ENCODE results near the gene ARHGEF7.

Gene ARHGEF7

GRCh38 chr13:111318386-111318785, 203.3 kb downstream of the ARHGEF7 start:
- H3K9me3 ChIP-seq (ENCODE audit: control insufficient read depth in 1 of 2, low read length in 2 of 2) = no peaks in the 10 kb centered on the region
- H3K27ac ChIP-seq (ENCODE audit: low read depth, low read length) = no peak overlapping the region
- no peaks in the 10 kb centered on the region for H3K4me1 ChIP-seq (ENCODE audit: control insufficient read depth in 1 of 2, insufficient read depth in 2 of 2, low read length in 2 of 2)
- no peaks in the 10 kb centered on the region for H3K36me3 ChIP-seq (ENCODE audit: control insufficient read depth in 1 of 2, insufficient read depth in 2 of 2, low read length in 2 of 2)
- H3K9ac ChIP-seq (ENCODE audit: low read depth in 1 of 2, low read length in 2 of 2) = no peak overlapping the region
- no peaks in the 10 kb centered on the region for H3K27me3 ChIP-seq (ENCODE audit: control insufficient read depth in 1 of 2, insufficient read depth in 2 of 2, low read length in 2 of 2)
- no peak overlapping the region for H3K4me3 ChIP-seq (ENCODE audit: low read depth in 1 of 2, low read length in 2 of 2)

DNA sequence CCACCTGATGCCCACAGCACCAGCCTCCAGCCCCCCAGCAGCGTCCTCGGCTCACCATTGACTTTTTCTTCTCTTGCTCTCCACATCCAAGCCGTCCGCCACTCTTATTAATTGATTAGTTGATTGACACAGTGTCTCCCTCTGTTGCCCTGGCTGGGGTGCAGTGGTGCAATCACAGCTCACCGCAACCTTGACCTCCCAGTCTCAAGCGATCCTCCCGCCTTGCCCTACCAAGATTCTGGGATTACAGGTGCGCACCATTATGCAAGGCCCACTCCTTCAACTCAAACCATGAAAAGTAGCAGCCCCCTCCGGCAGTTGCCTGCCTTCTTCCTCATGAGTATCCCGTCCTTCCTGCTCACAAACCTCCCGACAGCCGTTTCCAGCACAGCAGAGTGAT, 204.4 kb downstream of the ARHGEF7 start:
- H3K9ac ChIP-seq (ENCODE audit: low read depth in 1 of 2, low read length in 2 of 2) = no peak overlapping the region
- H3K36me3 ChIP-seq (ENCODE audit: control insufficient read depth in 1 of 2, insufficient read depth in 2 of 2, low read length in 2 of 2) = no peaks in the 10 kb centered on the region
- H3K4me1 ChIP-seq (ENCODE audit: control insufficient read depth in 1 of 2, insufficient read depth in 2 of 2, low read length in 2 of 2) = no peaks in the 10 kb centered on the region
- no peak overlapping the region for H3K4me3 ChIP-seq (ENCODE audit: low read depth in 1 of 2, low read length in 2 of 2)
- no peak overlapping the region for H3K27ac ChIP-seq (ENCODE audit: low read depth, low read length)
- H3K27me3 ChIP-seq (ENCODE audit: control insufficient read depth in 1 of 2, insufficient read depth in 2 of 2, low read length in 2 of 2) = no peaks in the 10 kb centered on the region
- H3K9me3 ChIP-seq (ENCODE audit: control insufficient read depth in 1 of 2, low read length in 2 of 2) = no peaks in the 10 kb centered on the region

GRCh38 chr13:111319998-111320911, 205.1 kb downstream of the ARHGEF7 start, which contains the start of gene TEX29:
TSS of gene TEX29 (plus strand) at chr13:111320642. CDS start at chr13:111320891, 249 bp downstream.
- Histone ChIP-seq H3K27ac (ENCODE audit: low read depth, low read length) (no peak within 1 kb of the TSS), H3K9ac (ENCODE audit: low read depth in 1 of 2, low read length in 2 of 2) (no peak within 1 kb of the TSS), H3K4me1 (ENCODE audit: control insufficient read depth in 1 of 2, insufficient read depth in 2 of 2, low read length in 2 of 2) (no peaks in the 10 kb centered on the region), H3K36me3 (ENCODE audit: control insufficient read depth in 1 of 2, insufficient read depth in 2 of 2, low read length in 2 of 2) (no peaks in the 10 kb centered on the region), H3K4me3 (ENCODE audit: low read depth in 1 of 2, low read length in 2 of 2) (no peak within 1 kb of the TSS), H3K9me3 (ENCODE audit: control insufficient read depth in 1 of 2, low read length in 2 of 2) (no peaks in the 10 kb centered on the region), H3K27me3 (ENCODE audit: control insufficient read depth in 1 of 2, insufficient read depth in 2 of 2, low read length in 2 of 2) (no peaks in the 10 kb centered on the region)

DNA sequence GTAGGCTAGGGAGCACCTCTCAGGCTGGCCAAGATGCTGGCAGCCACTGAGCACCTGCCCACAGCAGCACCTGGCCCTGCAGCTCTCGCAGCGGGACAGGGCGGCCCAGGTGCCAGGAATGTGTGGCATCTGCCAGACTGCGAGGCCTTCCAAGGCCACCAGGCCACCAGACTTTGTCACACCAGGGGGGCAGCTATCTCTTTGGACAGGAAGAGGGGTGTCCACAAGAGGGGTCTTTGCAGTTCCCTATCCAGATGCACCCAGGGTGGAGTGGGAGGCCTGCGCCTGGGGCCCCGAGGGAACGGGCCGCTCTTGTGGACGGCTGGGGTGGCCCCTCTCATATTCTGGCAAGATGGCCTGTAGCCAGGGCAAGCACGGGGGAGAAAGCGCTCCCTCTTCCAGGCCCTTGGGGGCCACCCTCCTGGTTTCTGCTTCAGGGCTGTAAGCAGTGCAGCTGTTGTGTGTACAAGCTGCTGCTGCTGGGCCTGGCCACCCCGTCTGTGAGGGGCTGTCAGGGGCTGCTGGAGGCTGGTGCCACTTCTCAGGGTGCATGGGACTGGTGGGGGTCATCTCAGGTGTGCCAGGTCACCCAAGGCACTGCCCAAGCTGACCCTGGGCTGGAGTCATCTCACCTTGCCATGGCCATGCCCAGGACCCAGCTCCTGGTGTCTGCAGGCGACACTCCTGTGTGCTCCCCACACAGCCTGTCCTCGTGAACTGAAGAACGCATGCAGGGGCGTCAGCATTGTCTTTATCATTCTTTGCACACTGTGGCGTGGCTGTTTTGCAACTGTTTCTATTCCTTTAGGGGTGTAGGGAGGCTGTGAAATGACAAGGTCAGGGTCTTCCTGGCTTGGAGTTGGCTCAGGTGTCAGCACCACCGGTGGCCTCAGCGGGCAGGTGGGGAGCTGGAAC, 207.1 kb downstream of the ARHGEF7 start:
- H3K4me3 ChIP-seq (ENCODE audit: low read depth in 1 of 2, low read length in 2 of 2) = no peak overlapping the region
- H3K9me3 ChIP-seq (ENCODE audit: control insufficient read depth in 1 of 2, low read length in 2 of 2) = no peaks in the 10 kb centered on the region
- H3K36me3 ChIP-seq (ENCODE audit: control insufficient read depth in 1 of 2, insufficient read depth in 2 of 2, low read length in 2 of 2) = no peaks in the 10 kb centered on the region
- no peak overlapping the region for H3K9ac ChIP-seq (ENCODE audit: low read depth in 1 of 2, low read length in 2 of 2)
- no peak overlapping the region for H3K27ac ChIP-seq (ENCODE audit: low read depth, low read length)
- H3K4me1 ChIP-seq (ENCODE audit: control insufficient read depth in 1 of 2, insufficient read depth in 2 of 2, low read length in 2 of 2) = no peaks in the 10 kb centered on the region
- H3K27me3 ChIP-seq (ENCODE audit: control insufficient read depth in 1 of 2, insufficient read depth in 2 of 2, low read length in 2 of 2) = no peaks in the 10 kb centered on the region

DNA sequence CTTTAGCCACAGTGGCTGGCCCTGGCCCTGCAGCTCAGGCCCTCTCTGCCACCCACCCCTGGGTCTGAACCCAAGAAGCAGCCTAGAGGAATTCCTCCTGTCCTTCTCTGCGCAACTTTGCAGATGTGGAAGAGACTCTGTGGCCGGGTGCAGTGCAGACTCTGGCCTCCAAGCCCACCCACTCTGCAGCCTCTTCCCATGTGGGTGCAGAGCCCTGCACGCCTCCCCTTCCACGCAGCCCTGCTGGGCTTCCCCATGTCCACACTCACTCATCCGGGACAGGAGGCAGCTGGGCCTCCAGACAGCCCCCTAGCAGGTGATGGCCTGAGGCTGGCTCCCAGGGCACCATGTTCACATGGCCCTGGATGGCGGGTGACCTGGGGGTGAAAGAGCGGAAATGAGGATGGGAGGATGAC, 207.8 kb downstream of the ARHGEF7 start:
- H3K9me3 ChIP-seq (ENCODE audit: control insufficient read depth in 1 of 2, low read length in 2 of 2) = no peaks in the 10 kb centered on the region
- H3K9ac ChIP-seq (ENCODE audit: low read depth in 1 of 2, low read length in 2 of 2) = no peak overlapping the region
- H3K27me3 ChIP-seq (ENCODE audit: control insufficient read depth in 1 of 2, insufficient read depth in 2 of 2, low read length in 2 of 2) = no peaks in the 10 kb centered on the region
- H3K4me1 ChIP-seq (ENCODE audit: control insufficient read depth in 1 of 2, insufficient read depth in 2 of 2, low read length in 2 of 2) = no peaks in the 10 kb centered on the region
- no peak overlapping the region for H3K27ac ChIP-seq (ENCODE audit: low read depth, low read length)
- no peak overlapping the region for H3K4me3 ChIP-seq (ENCODE audit: low read depth in 1 of 2, low read length in 2 of 2)
- no peaks in the 10 kb centered on the region for H3K36me3 ChIP-seq (ENCODE audit: control insufficient read depth in 1 of 2, insufficient read depth in 2 of 2, low read length in 2 of 2)

DNA sequence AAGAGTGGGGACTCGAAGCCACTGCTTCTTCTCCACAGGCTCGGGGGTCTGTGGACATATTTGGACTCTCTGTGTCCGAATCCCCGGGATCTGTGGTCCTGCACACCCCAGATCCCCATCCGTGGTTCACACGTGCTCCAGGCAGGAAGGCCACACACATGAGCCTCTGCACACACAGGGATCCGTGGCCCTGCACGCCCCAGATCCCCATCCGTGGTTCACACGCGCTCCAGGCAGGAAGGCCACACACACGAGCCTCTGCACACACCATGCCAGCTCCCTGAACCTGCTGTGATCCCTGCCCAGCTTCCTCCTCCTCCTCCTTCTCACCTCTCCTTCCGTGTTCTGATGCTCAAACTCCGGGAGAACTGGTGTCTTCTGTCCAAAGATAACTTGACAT, 208.4 kb downstream of the ARHGEF7 start:
- H3K27me3 ChIP-seq (ENCODE audit: control insufficient read depth in 1 of 2, insufficient read depth in 2 of 2, low read length in 2 of 2) = no peaks in the 10 kb centered on the region
- no peak overlapping the region for H3K27ac ChIP-seq (ENCODE audit: low read depth, low read length)
- no peak overlapping the region for H3K9ac ChIP-seq (ENCODE audit: low read depth in 1 of 2, low read length in 2 of 2)
- no peaks in the 10 kb centered on the region for H3K9me3 ChIP-seq (ENCODE audit: control insufficient read depth in 1 of 2, low read length in 2 of 2)
- no peaks in the 10 kb centered on the region for H3K4me1 ChIP-seq (ENCODE audit: control insufficient read depth in 1 of 2, insufficient read depth in 2 of 2, low read length in 2 of 2)
- no peaks in the 10 kb centered on the region for H3K36me3 ChIP-seq (ENCODE audit: control insufficient read depth in 1 of 2, insufficient read depth in 2 of 2, low read length in 2 of 2)
- H3K4me3 ChIP-seq (ENCODE audit: low read depth in 1 of 2, low read length in 2 of 2) = no peak overlapping the region

DNA sequence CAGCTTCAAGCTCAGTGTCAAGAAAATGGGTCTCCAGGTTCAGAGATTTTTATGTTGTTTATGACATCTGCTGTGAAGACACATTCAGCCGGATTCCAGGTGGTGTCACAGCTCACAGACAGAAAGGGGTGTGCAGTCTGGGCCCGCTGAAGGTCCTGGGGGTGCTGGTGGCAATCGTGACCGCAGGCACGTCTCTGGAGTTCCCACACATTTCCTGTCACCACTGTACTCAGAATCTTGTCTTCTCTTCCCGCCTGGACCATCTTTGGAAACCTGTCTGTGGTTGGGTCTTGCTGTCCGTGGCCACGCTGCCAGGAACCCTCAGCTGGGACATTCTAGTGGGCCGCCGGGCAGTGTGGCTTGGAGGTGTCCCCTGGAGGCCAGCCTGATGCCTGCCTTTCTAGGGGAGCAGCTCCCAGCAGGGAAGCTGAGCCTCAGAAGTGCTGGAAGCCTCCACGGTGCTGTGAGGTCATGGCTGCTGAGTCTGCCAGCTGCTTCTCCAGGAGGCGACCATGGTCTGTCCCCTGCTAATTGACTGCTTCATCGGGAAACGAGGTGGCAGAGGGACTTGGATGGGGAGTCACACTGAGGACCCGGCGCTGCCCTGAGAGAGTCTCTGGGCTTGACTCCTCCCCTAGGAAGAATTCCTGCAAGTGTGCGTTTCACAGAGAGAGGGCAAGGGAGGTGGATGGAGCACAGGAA, 209.0 kb downstream of the ARHGEF7 start:
- no peaks in the 10 kb centered on the region for H3K27me3 ChIP-seq (ENCODE audit: control insufficient read depth in 1 of 2, insufficient read depth in 2 of 2, low read length in 2 of 2)
- H3K4me3 ChIP-seq (ENCODE audit: low read depth in 1 of 2, low read length in 2 of 2) = no peak overlapping the region
- H3K36me3 ChIP-seq (ENCODE audit: control insufficient read depth in 1 of 2, insufficient read depth in 2 of 2, low read length in 2 of 2) = no peaks in the 10 kb centered on the region
- no peaks in the 10 kb centered on the region for H3K9me3 ChIP-seq (ENCODE audit: control insufficient read depth in 1 of 2, low read length in 2 of 2)
- no peaks in the 10 kb centered on the region for H3K4me1 ChIP-seq (ENCODE audit: control insufficient read depth in 1 of 2, insufficient read depth in 2 of 2, low read length in 2 of 2)
- no peak overlapping the region for H3K27ac ChIP-seq (ENCODE audit: low read depth, low read length)
- no peak overlapping the region for H3K9ac ChIP-seq (ENCODE audit: low read depth in 1 of 2, low read length in 2 of 2)

GRCh38 chr13:111324736-111325135, 209.6 kb downstream of the ARHGEF7 start:
- H3K36me3 ChIP-seq (ENCODE audit: control insufficient read depth in 1 of 2, insufficient read depth in 2 of 2, low read length in 2 of 2) = no peaks in the 10 kb centered on the region
- no peak overlapping the region for H3K9ac ChIP-seq (ENCODE audit: low read depth in 1 of 2, low read length in 2 of 2)
- H3K4me3 ChIP-seq (ENCODE audit: low read depth in 1 of 2, low read length in 2 of 2) = no peak overlapping the region
- H3K27me3 ChIP-seq (ENCODE audit: control insufficient read depth in 1 of 2, insufficient read depth in 2 of 2, low read length in 2 of 2) = no peaks in the 10 kb centered on the region
- no peak overlapping the region for H3K27ac ChIP-seq (ENCODE audit: low read depth, low read length)
- no peaks in the 10 kb centered on the region for H3K4me1 ChIP-seq (ENCODE audit: control insufficient read depth in 1 of 2, insufficient read depth in 2 of 2, low read length in 2 of 2)
- no peaks in the 10 kb centered on the region for H3K9me3 ChIP-seq (ENCODE audit: control insufficient read depth in 1 of 2, low read length in 2 of 2)

DNA sequence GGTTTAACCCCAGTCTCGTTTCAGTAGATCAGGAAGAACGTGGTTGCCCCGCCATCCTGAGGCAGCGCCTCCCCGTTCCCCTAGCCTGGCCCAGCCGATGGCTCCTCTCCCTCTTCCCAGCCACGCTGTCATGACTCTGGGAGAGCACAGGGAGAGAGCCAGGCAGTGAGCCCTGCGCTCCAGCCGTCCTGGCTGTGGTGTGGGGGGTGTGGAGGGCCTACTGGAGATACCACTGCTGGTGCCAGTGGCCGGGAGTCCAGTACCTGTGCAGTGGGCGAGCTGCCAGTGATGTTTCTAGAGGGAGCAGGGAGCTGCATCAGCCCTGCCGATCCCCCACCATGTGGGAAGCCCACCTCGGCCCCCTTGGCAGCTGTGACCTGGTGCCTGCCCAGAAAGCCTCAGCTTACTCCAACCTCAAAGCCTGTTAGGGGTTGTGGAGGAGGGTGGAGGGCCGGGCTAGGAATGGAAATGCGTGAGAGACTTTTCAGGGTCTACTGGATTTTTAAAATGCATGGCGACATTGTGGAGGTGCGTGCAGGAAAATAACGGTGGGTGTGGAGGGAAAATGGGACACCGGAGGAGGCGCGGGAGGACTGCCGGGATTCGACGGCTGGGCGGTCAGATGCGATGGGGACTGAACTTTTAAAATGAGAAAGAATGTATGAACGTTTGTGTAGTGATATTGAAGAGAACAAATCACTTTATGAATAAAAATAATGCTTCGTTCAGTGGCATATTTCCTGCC, 210.2 kb downstream of the ARHGEF7 start:
- H3K4me3 ChIP-seq (ENCODE audit: low read depth in 1 of 2, low read length in 2 of 2) = no peak overlapping the region
- no peaks in the 10 kb centered on the region for H3K4me1 ChIP-seq (ENCODE audit: control insufficient read depth in 1 of 2, insufficient read depth in 2 of 2, low read length in 2 of 2)
- no peaks in the 10 kb centered on the region for H3K36me3 ChIP-seq (ENCODE audit: control insufficient read depth in 1 of 2, insufficient read depth in 2 of 2, low read length in 2 of 2)
- H3K9ac ChIP-seq (ENCODE audit: low read depth in 1 of 2, low read length in 2 of 2) = no peak overlapping the region
- no peak overlapping the region for H3K27ac ChIP-seq (ENCODE audit: low read depth, low read length)
- H3K9me3 ChIP-seq (ENCODE audit: control insufficient read depth in 1 of 2, low read length in 2 of 2) = no peaks in the 10 kb centered on the region
- H3K27me3 ChIP-seq (ENCODE audit: control insufficient read depth in 1 of 2, insufficient read depth in 2 of 2, low read length in 2 of 2) = no peaks in the 10 kb centered on the region
